WTC11 (cell line): Measurements from ENCODE around the gene NSUN7. TPM values are rescaled to one million over a fixed set of nuclear protein-coding genes. Genes with fewer than 3 reads are reported as not detected.

Source experiments
- ATAC-seq: fragments of 200-7000 bp; cut with Tn5 transposase; 2 replicates; pipeline ENCODE4 v1.10.0; 2021; ENCODE audit warnings: mild to moderate bottlenecking, moderate library complexity
- CTCF ChIA-PET: fragments of 300-600 bp; sonication (Branson Sonifier 250); formaldehyde crosslinking; loops from one replicate; lab custom pipeline; 2021; ENCODE audit warnings: antibody characterized with exemption; lab: Charles Lee
- POLR2A ChIA-PET: fragments of 350-600 bp; sonication (Branson Sonifier 250); formaldehyde crosslinking; loops from one replicate; lab custom pipeline; 2021; ENCODE audit warnings: antibody characterized with exemption; lab: Charles Lee
- DNase-seq: peaks from one replicate; pipeline ENCODE4 v3.0.0; 2021; ENCODE audit warnings: low spot score
- H3K27ac Mint-ChIP-seq: 2 replicates; pipeline ENCODE4 v1.8.0; 2021; ENCODE audit warnings: mixed read lengths
- H3K27me3 Mint-ChIP-seq: 2 replicates; pipeline ENCODE4 v1.8.0; 2021; ENCODE audit warnings: low read depth, mild to moderate bottlenecking, moderate library complexity, mixed read lengths
- H3K36me3 Mint-ChIP-seq: 2 replicates; pipeline ENCODE4 v1.8.0; 2021; ENCODE audit warnings: mixed read lengths
- H3K4me1 Mint-ChIP-seq: 2 replicates; pipeline ENCODE4 v1.8.0; 2022; ENCODE audit warnings: mixed read lengths
- H3K4me3 Mint-ChIP-seq: 2 replicates; pipeline ENCODE4 v1.8.0; 2021; ENCODE audit warnings: mild to moderate bottlenecking, moderate library complexity, mixed read lengths
- H3K9me3 Mint-ChIP-seq: 2 replicates; pipeline ENCODE4 v1.8.0; 2021; ENCODE audit warnings: mixed read lengths
- CREB1 ChIP-seq: sonication (generic); formaldehyde crosslinking; IDR thresholded peaks from 2 replicates; pipeline ENCODE4 v1.8.0; 2023; ENCODE audit warnings: mild to moderate bottlenecking, missing genetic modification reagents
- CREM ChIP-seq: sonication (generic); formaldehyde crosslinking; IDR thresholded peaks from 2 replicates; pipeline ENCODE4 v1.8.1; 2022; ENCODE audit warnings: mild to moderate bottlenecking, missing genetic modification reagents, moderate library complexity
- CTCF ChIP-seq: fragments of 200-600 bp; IDR thresholded peaks from 2 replicates; pipeline ENCODE4 v1.8.0; 2022; ENCODE audit warnings: antibody characterized with exemption
- ELF4 ChIP-seq: sonication (generic); formaldehyde crosslinking; IDR thresholded peaks from 2 replicates; pipeline ENCODE4 v1.8.1; 2022; ENCODE audit warnings: low read depth, mild to moderate bottlenecking, moderate library complexity, missing genetic modification reagents
- FOXJ3 ChIP-seq: sonication (generic); formaldehyde crosslinking; IDR thresholded peaks from 2 replicates; pipeline ENCODE4 v1.9.0; 2021; ENCODE audit warnings: missing genetic modification reagents, mild to moderate bottlenecking, borderline replicate concordance
- FOXK1 ChIP-seq: sonication (generic); formaldehyde crosslinking; IDR thresholded peaks from 2 replicates; pipeline ENCODE4 v1.8.0; 2022; ENCODE audit warnings: mild to moderate bottlenecking, moderate library complexity, missing genetic modification reagents
- IRF1 ChIP-seq: sonication (generic); formaldehyde crosslinking; IDR thresholded peaks from 2 replicates; pipeline ENCODE4 v1.8.0; 2023; ENCODE audit warnings: missing genetic modification reagents
- JAZF1 ChIP-seq: fragments of 250-450 bp; sonication (Bioruptor Pico); IDR thresholded peaks from 2 replicates; pipeline ENCODE4 v1.9.0; 2021; ENCODE audit warnings: moderate library complexity, mild to moderate bottlenecking, inconsistent platforms
- MAX ChIP-seq: sonication (generic); formaldehyde crosslinking; IDR thresholded peaks from 2 replicates; pipeline ENCODE4 v1.8.0; 2022; ENCODE audit warnings: mild to moderate bottlenecking, missing genetic modification reagents
- MYBL2 ChIP-seq: sonication (generic); formaldehyde crosslinking; IDR thresholded peaks from 2 replicates; pipeline ENCODE4 v1.8.1; 2023; ENCODE audit warnings: mild to moderate bottlenecking, moderate library complexity, missing genetic modification reagents
- OVOL2 ChIP-seq: fragments of 250-450 bp; sonication (Bioruptor Pico); IDR thresholded peaks from 2 replicates; pipeline ENCODE4 v1.9.0; 2021; ENCODE audit warnings: mild to moderate bottlenecking, borderline replicate concordance
- RORB ChIP-seq: fragments of 250-450 bp; sonication (Bioruptor Pico); IDR thresholded peaks from 2 replicates; pipeline ENCODE4 v1.9.0; 2021; ENCODE audit warnings: mild to moderate bottlenecking
- SMAD3 ChIP-seq: sonication (generic); formaldehyde crosslinking; IDR thresholded peaks from 2 replicates; pipeline ENCODE4 v1.8.0; 2022; ENCODE audit warnings: missing genetic modification reagents, mild to moderate bottlenecking, borderline replicate concordance
- SP1 ChIP-seq: sonication (generic); formaldehyde crosslinking; conservative IDR thresholded peaks from 2 replicates; pipeline ENCODE4 v1.8.1; 2022; ENCODE audit warnings: missing genetic modification reagents
- ZBTB43 ChIP-seq: sonication (generic); formaldehyde crosslinking; IDR thresholded peaks from 2 replicates; pipeline ENCODE4 v1.8.1; 2023; ENCODE audit warnings: mild to moderate bottlenecking, missing genetic modification reagents
- ZNF121 ChIP-seq: sonication (generic); formaldehyde crosslinking; IDR thresholded peaks from 2 replicates; pipeline ENCODE4 v1.8.0; 2023; ENCODE audit warnings: missing genetic modification reagents
- ZNF219 ChIP-seq: sonication (generic); formaldehyde crosslinking; IDR thresholded peaks from 2 replicates; pipeline ENCODE4 v1.8.0; 2023; ENCODE audit warnings: missing genetic modification reagents, mild to moderate bottlenecking, borderline replicate concordance
- ZNF281 ChIP-seq: sonication (generic); formaldehyde crosslinking; IDR thresholded peaks from 2 replicates; pipeline ENCODE4 v1.8.0; 2023; ENCODE audit warnings: mild to moderate bottlenecking, missing genetic modification reagents
- ZNF396 ChIP-seq: fragments of 250-450 bp; sonication (Bioruptor Pico); IDR thresholded peaks from 2 replicates; pipeline ENCODE4 v1.8.0; 2021; ENCODE audit warnings: mild to moderate bottlenecking, moderate library complexity, borderline replicate concordance
- ZNF532 ChIP-seq: fragments of 250-450 bp; sonication (Bioruptor Pico); IDR thresholded peaks from 2 replicates; pipeline ENCODE4 v1.9.0; 2021; ENCODE audit warnings: mild to moderate bottlenecking, borderline replicate concordance
- total RNA-seq: library from RNA; stranded (reverse); gene quantifications from 3 replicates; pipeline ENCODE4 v1.2.3, GENCODE V29; 2021

NSUN7 gene
- total RNA-seq, 1 experiment from 2014 or later: 24.1 TPM

GRCh38 chr4:40730091-40730679 is 19.6 kb upstream of the NSUN7 start:
- Mint-ChIP-seq H3K4me1 (peaks cover 7% of the 10 kb centered on the region; the same call in 1 of the 2 replicates), H3K36me3 (no peaks in the 10 kb centered on the region), H3K27me3 (no peaks in the 10 kb centered on the region), H3K9me3 (no peaks in the 10 kb centered on the region), H3K27ac (no peak overlapping the region), H3K4me3 (no peak overlapping the region)
- no peak for TF ChIP-seq ZBTB43 (CRISPR knock-in tag)
- no peak for TF ChIP-seq SP1 (CRISPR knock-in tag)
- no peak for TF ChIP-seq CREM
- no peak for TF ChIP-seq CTCF
- TF ChIP-seq JAZF1: no peak
- TF ChIP-seq ZNF532: no peak
- TF ChIP-seq OVOL2 (CRISPR knock-in tag): no peak
- TF ChIP-seq ZNF219: no peak
- no peak for TF ChIP-seq ELF4 (CRISPR knock-in tag)
- TF ChIP-seq RORB (CRISPR knock-in tag): no peak
- TF ChIP-seq MYBL2 (CRISPR knock-in tag): no peak
- no peak for TF ChIP-seq ZNF281 (CRISPR knock-in tag)
- no peak for TF ChIP-seq SMAD3 (CRISPR knock-in tag)
- DNase-seq (no peak), ATAC-seq (no peak)
- POLR2A ChIA-PET: no interaction called here
- CTCF ChIA-PET: interaction anchor here (0.5 kb wide), 1 partner anchor 279 kb away, joined by 3 read pairs; no protein-coding TSS in a partner anchor

GRCh38 chr4:40731361-40731760 is 18.4 kb upstream of the NSUN7 start:
- Mint-ChIP-seq H3K36me3 (no peaks in the 10 kb centered on the region), H3K9me3 (no peaks in the 10 kb centered on the region), H3K27me3 (no peaks in the 10 kb centered on the region), H3K4me1 (peaks cover 7% of the 10 kb centered on the region; the same call in 1 of the 2 replicates), H3K4me3 (no peak overlapping the region), H3K27ac (no peak overlapping the region)
- no peak for DNase-seq
- ATAC-seq: no peak
- CTCF ChIA-PET: interaction anchor here (0.8 to 1.8 kb wide), 3 partner anchors 12 to 110 kb away, joined by 3 to 5 read pairs (median 4); no protein-coding TSS in a partner anchor
- POLR2A ChIA-PET: no interaction called here
- TF ChIP-seq FOXJ3 (CRISPR knock-in tag): no peak
- TF ChIP-seq CREB1 (CRISPR knock-in tag): no peak
- no peak for TF ChIP-seq FOXK1
- no peak for TF ChIP-seq RORB (CRISPR knock-in tag)
- no peak for TF ChIP-seq ZNF396 (CRISPR knock-in tag)
- no peak for TF ChIP-seq IRF1 (CRISPR knock-in tag)
- no peak for TF ChIP-seq ZNF219
- TF ChIP-seq MAX (CRISPR knock-in tag): no peak
- no peak for TF ChIP-seq ZNF121
